IMR-90 (cell line): ENCODE data around the gene CPNE2. TPM values are rescaled to one million over a fixed set of nuclear protein-coding genes. Genes with fewer than 3 reads are reported as not detected.
"Not testable (repeated sequence)": the region's sequence is repeated elsewhere in the genome, so short reads cannot be mapped to it uniquely, and the experiment has no call there.

ENCODE experiments used
- ATAC-seq: fragments of 200-7000 bp; cut with Tn5 transposase; 2 replicates; pipeline ENCODE4 v1.9.1; 2020; ENCODE audit warnings: low read depth, mild to moderate bottlenecking, moderate library complexity
- BruUV-seq: library from RNA; stranded (reverse); fragments of 400-500 nt; replicated peaks from 2 replicates; lab custom pipeline; 2021; lab: Mats Ljungman, UMichigan
- CTCF ChIA-PET: fragments of 300-600 bp; formaldehyde crosslinking; extraction: SDS; loops from one replicate; lab custom pipeline; 2021; ENCODE audit warnings: antibody characterized with exemption; lab: Yijun Ruan, JAX
- POLR2A ChIA-PET: fragments of 300-600 bp; sonication (Branson Sonifier 250); formaldehyde crosslinking; loops from one replicate; lab custom pipeline; 2022; ENCODE audit warnings: antibody characterized with exemption; ENCODE audit not compliant: unreplicated experiment; lab: Charles Lee
- DNase-seq: peaks from one replicate; pipeline ENCODE4 v3.0.0; 2013
- H2AFZ ChIP-seq: replicated peaks from 2 replicates; pipeline ENCODE3; 2013; ENCODE audit warnings: low read length, mild to moderate bottlenecking; ENCODE audit not compliant: poor library complexity
- H2AK5ac ChIP-seq: 2 replicates; pipeline ENCODE4 v1.6.1; 2013; ENCODE audit warnings: low read depth, low read length, inconsistent platforms
- H2AK9ac ChIP-seq: replicated peaks from 2 replicates; pipeline ENCODE3; 2013; ENCODE audit warnings: mild to moderate bottlenecking, low read depth, low read length, moderate library complexity; ENCODE audit not compliant: poor library complexity
- H2BK120ac ChIP-seq: 2 replicates; pipeline ENCODE4 v1.6.1; 2013; ENCODE audit warnings: low read depth, low read length, inconsistent platforms
- H2BK15ac ChIP-seq: 3 replicates; pipeline ENCODE4 v1.6.1; 2013; ENCODE audit warnings: low read depth, low read length, inconsistent platforms
- H2BK20ac ChIP-seq: 2 replicates; pipeline ENCODE4 v1.6.1; 2013; ENCODE audit warnings: low read depth, mild to moderate bottlenecking, inconsistent platforms, low read length, moderate library complexity
- H2BK5ac ChIP-seq: 2 replicates; pipeline ENCODE4 v1.6.1; 2013; ENCODE audit warnings: mild to moderate bottlenecking, low read depth, low read length, inconsistent platforms; ENCODE audit not compliant: poor library complexity, severe bottlenecking
- H3K14ac ChIP-seq: replicated peaks from 2 replicates; pipeline ENCODE4 v1.6.1; 2013; ENCODE audit warnings: low read depth, low read length, inconsistent platforms
- H3K18ac ChIP-seq: 2 replicates; pipeline ENCODE4 v1.6.1; 2013; ENCODE audit warnings: low read depth, low read length, control low read depth
- H3K23ac ChIP-seq: 2 replicates; pipeline ENCODE4 v1.6.1; 2013; ENCODE audit warnings: low read depth, low read length, inconsistent platforms
- H3K27ac ChIP-seq: 2 replicates; pipeline ENCODE4 v1.5.1; 2013; ENCODE audit warnings: mild to moderate bottlenecking, control low read depth, low read length; ENCODE audit not compliant: insufficient read depth
- H3K27me3 ChIP-seq: 2 replicates; pipeline ENCODE4 v1.6.1; 2013; ENCODE audit warnings: low read length; ENCODE audit not compliant: control insufficient read depth, insufficient read depth
- H3K36me3 ChIP-seq: 2 replicates; pipeline ENCODE4 v1.6.1; 2013; ENCODE audit warnings: low read length, mixed read lengths; ENCODE audit not compliant: control insufficient read depth, insufficient read depth
- H3K4ac ChIP-seq: 2 replicates; pipeline ENCODE4 v1.6.1; 2013; ENCODE audit warnings: low read depth, low read length, inconsistent platforms
- H3K4me1 ChIP-seq: 2 replicates; pipeline ENCODE4 v1.6.1; 2013; ENCODE audit warnings: low read length, mixed read lengths; ENCODE audit not compliant: control insufficient read depth, insufficient read depth
- H3K4me2 ChIP-seq: 2 replicates; pipeline ENCODE4 v1.6.1; 2013; ENCODE audit warnings: low read depth, mild to moderate bottlenecking, control low read depth, low read length, moderate library complexity
- H3K4me3 ChIP-seq: 2 replicates; pipeline ENCODE4 v1.5.1; 2013; ENCODE audit warnings: low read depth, mild to moderate bottlenecking, control low read depth, low read length, moderate library complexity; ENCODE audit not compliant: insufficient read depth
- H3K56ac ChIP-seq: 2 replicates; pipeline ENCODE4 v1.6.1; 2013; ENCODE audit warnings: low read length, inconsistent platforms; ENCODE audit not compliant: insufficient read depth; ENCODE audit errors: extremely low read depth
- H3K79me1 ChIP-seq, 2 experiments: 2 replicates each; pipeline ENCODE4 v1.6.1; 2013; ENCODE audit warnings: low read length in 2 of 2, inconsistent platforms in 1 of 2, low read depth in 1 of 2
- H3K9ac ChIP-seq: 2 replicates; pipeline ENCODE4 v1.6.1; 2013; ENCODE audit warnings: low read depth, low read length, control low read depth
- H3K9me1 ChIP-seq: 2 replicates; pipeline ENCODE4 v1.6.1; 2013; ENCODE audit warnings: low read length, inconsistent platforms; ENCODE audit not compliant: insufficient read depth
- H3K9me3 ChIP-seq: 2 replicates; pipeline ENCODE4 v1.6.1; 2013; ENCODE audit warnings: low read length; ENCODE audit not compliant: control insufficient read depth, insufficient read depth
- H4K20me1 ChIP-seq: 2 replicates; pipeline ENCODE4 v1.6.1; 2013; ENCODE audit warnings: low read length, inconsistent platforms; ENCODE audit not compliant: insufficient read depth
- H4K5ac ChIP-seq: 2 replicates; pipeline ENCODE4 v1.6.1; 2013; ENCODE audit warnings: mild to moderate bottlenecking, low read depth, low read length, control low read depth
- H4K8ac ChIP-seq, 2 experiments: 2 replicates each; pipeline ENCODE4 v1.6.1; 2013; ENCODE audit warnings: low read depth in 2 of 2, low read length in 2 of 2, control low read depth in 1 of 2, inconsistent platforms in 1 of 2
- H4K91ac ChIP-seq: 2 replicates; pipeline ENCODE4 v1.6.1; 2013; ENCODE audit warnings: low read depth, low read length, inconsistent platforms; ENCODE audit not compliant: insufficient read depth
- BHLHE40 ChIP-seq: fragments of 150-350 bp; IDR thresholded peaks from 2 replicates; pipeline ENCODE4 v1.6.1; 2016; ENCODE audit warnings: mild to moderate bottlenecking, low read depth, low read length
- CEBPB ChIP-seq: IDR thresholded peaks from 2 replicates; pipeline ENCODE4 v1.6.1; 2012; ENCODE audit warnings: low read depth, low read length, improper control_type of control experiment
- CHD1 ChIP-seq: IDR thresholded peaks from 2 replicates; pipeline ENCODE4 v1.6.1; 2012; ENCODE audit warnings: low read depth, low read length, improper control_type of control experiment
- MAFK ChIP-seq: IDR thresholded peaks from 2 replicates; pipeline ENCODE4 v1.6.1; 2012; ENCODE audit warnings: low read depth, low read length, improper control_type of control experiment
- RAD21 ChIP-seq: IDR thresholded peaks from 2 replicates; pipeline ENCODE4 v1.6.1; 2012; ENCODE audit warnings: low read length, improper control_type of control experiment
- RCOR1 ChIP-seq: IDR thresholded peaks from 2 replicates; pipeline ENCODE4 v1.6.1; 2012; ENCODE audit warnings: mild to moderate bottlenecking, low read length, improper control_type of control experiment; ENCODE audit not compliant: insufficient replicate concordance
- RFX5 ChIP-seq: IDR thresholded peaks from 2 replicates; pipeline ENCODE4 v1.8.0; 2012; ENCODE audit warnings: low read depth, mild to moderate bottlenecking, low read length, moderate library complexity
- WGBS, 2 experiments: methylation state at CpG; one replicate each; pipeline versions ENCODE4 v1.1.5 to v1.1.7; 2013; ENCODE audit warnings: missing lambda C conversion rate in 2 of 2; ENCODE audit not compliant: insufficient read length in 1 of 2; ENCODE audit errors: extremely low coverage in 2 of 2; 5-methylcytosine and 5-hydroxymethylcytosine counted together
- dilution Hi-C: fragments of 300-500 bp; cut with HindIII; formaldehyde crosslinking; loops from one replicate; pipeline ENCODE4 v1.14.3; 2018; ENCODE audit warnings: low sequenced_read_pairs; ENCODE audit not compliant: unreplicated experiment
- in situ Hi-C: fragments of 300-500 bp; cut with MboI; formaldehyde crosslinking; loops from 3 replicates; pipeline ENCODE4 v1.14.3; 2019; ENCODE audit warnings: low sequenced_read_pairs, inconsistent platforms, mixed read lengths
- intact Hi-C: fragments of 100-400 bp; cut with micrococcal nuclease; formaldehyde crosslinking; loops from 2 replicates; pipeline ENCODE4 v1.10.0; 2022
- polyA plus RNA-seq, 3 experiments: library from polyadenylated mRNA; depleted of rRNA; stranded (reverse); fragments of >200 nt; gene quantifications; 2 replicates each; pipeline ENCODE4 v1.2.3, GENCODE V29; 2012; ENCODE audit warnings: low replicate concordance in 1 of 3
- total RNA-seq: library from RNA; depleted of rRNA; stranded (reverse); fragments of >200 nt; gene quantifications from 2 replicates; pipeline ENCODE4 v1.2.3, GENCODE V29; 2012

CPNE2 gene
- total and polyA plus RNA-seq, 2 of the 4 experiments (the other 2 are of a cell fraction) = 15.4 to 48.0 TPM

GRCh38 chr16:57188711-57189002 is 96.3 kb downstream of the CPNE2 start:
- Histone ChIP-seq H3K36me3 (no peaks in the 10 kb centered on the region; the same call in 1 of the 2 replicates), H3K4me2 (no peak overlapping the region), H2BK15ac (no peak overlapping the region), H3K9me1 (no peaks in the 10 kb centered on the region; the same call in 1 of the 2 replicates), H2AFZ (no peak overlapping the region), H4K8ac (no peak overlapping the region), H2AK9ac (no peak overlapping the region), H3K9me3 (no peaks in the 10 kb centered on the region), H3K4me3 (no peak overlapping the region), H2BK5ac (no peak overlapping the region), H3K27ac (no peak overlapping the region), H3K23ac (no peak overlapping the region), H4K91ac (no peak overlapping the region), H3K4ac (no peak overlapping the region), H3K56ac (no peak overlapping the region), H3K14ac (no peak overlapping the region), H3K18ac (no peak overlapping the region), H3K79me1 (peaks cover 20 to 69% of the 10 kb centered on the region in 2 experiments), H3K4me1 (peaks cover 19% of the 10 kb centered on the region), H3K9ac (no peak overlapping the region), H2BK20ac (no peak overlapping the region), H2BK120ac (no peak overlapping the region), H4K20me1 (peaks cover 18% of the 10 kb centered on the region; the same call in 1 of the 2 replicates), H4K5ac (no peak overlapping the region), H2AK5ac (no peak overlapping the region), H3K27me3 (no peaks in the 10 kb centered on the region)
- TF ChIP-seq CHD1 = no peak
- TF ChIP-seq RCOR1 = no peak
- TF ChIP-seq RFX5 = no peak
- no peak for TF ChIP-seq RAD21
- TF ChIP-seq CEBPB = no peak
- no peak for TF ChIP-seq BHLHE40
- no peak for TF ChIP-seq MAFK
- in situ Hi-C loops = no loop called here
- no TSS peak for BruUV-seq
- DNase-seq (no peak), ATAC-seq (no peak)
- ChIA-PET POLR2A (no interaction called here), CTCF (no interaction called here)
- no CpG with 5 or more reads among the region's 9 CpGs for WGBS, 2 experiments
- dilution Hi-C loops = no loop called here
- intact Hi-C loops = no loop called here

- H4K5ac ChIP-seq, H3K56ac ChIP-seq, dilution Hi-C loops, H2BK120ac ChIP-seq, H3K9me3 ChIP-seq, H2AK5ac ChIP-seq, H2AK9ac ChIP-seq, H2BK20ac ChIP-seq, H4K8ac ChIP-seq, DNase-seq, H2BK5ac ChIP-seq, H2AFZ ChIP-seq, H3K14ac ChIP-seq, POLR2A ChIA-PET, BruUV-seq, intact Hi-C loops, H4K91ac ChIP-seq, H3K4me2 ChIP-seq, H3K9me1 ChIP-seq, H2BK15ac ChIP-seq, H3K4me3 ChIP-seq, H3K4ac ChIP-seq, H3K27ac ChIP-seq, in situ Hi-C loops, H3K9ac ChIP-seq, H3K27me3 ChIP-seq, H3K18ac ChIP-seq, H3K36me3 ChIP-seq, ATAC-seq, H3K23ac ChIP-seq: not testable (repeated sequence)
- Histone ChIP-seq H4K20me1 (peaks cover 18% of the 10 kb centered on the region; the same call in 1 of the 2 replicates), H3K4me1 (peaks cover 21% of the 10 kb centered on the region), H3K79me1 (peaks cover 21 to 67% of the 10 kb centered on the region in 2 experiments)
- CTCF ChIA-PET = interaction anchor here (1.0 kb wide), 1 partner anchor 110 kb away, joined by 3 read pairs; no protein-coding TSS in a partner anchor
- WGBS, 2 experiments = no CpG with 5 or more reads among the region's 4 CpGs
Measured at GRCh38 chr16:57189527-57189926, 97.1 kb downstream of the CPNE2 start.
